Measurements from ENCODE around the gene GALNT8. TPM values are rescaled to one million over a fixed set of nuclear protein-coding genes. Genes with fewer than 3 reads are reported as not detected.
"Not testable (repeated sequence)": the region's sequence is repeated elsewhere in the genome, so short reads cannot be mapped to it uniquely, and the experiment has no call there.

GALNT8 gene
- total RNA-seq, 6 experiments from 2014 or later = not detected

GRCh38 chr12:4743046-4743445 is 22.8 kb downstream of the GALNT8 start:
- Mint-ChIP-seq H3K4me1 (ENCODE audit: low read depth) (no peaks in the 10 kb centered on the region), H3K4me3 (no peak overlapping the region), H3K36me3 (ENCODE audit: low read depth) (no peaks in the 10 kb centered on the region), H3K9me3 (no peaks in the 10 kb centered on the region), H3K27ac (no peak overlapping the region), H3K27me3 (ENCODE audit: insufficient read depth) (peaks cover 11% of the 10 kb centered on the region)
- no peak for TF ChIP-seq CTCF (IDR thresholded peaks at IDR 0.05)
- no peak for DNase-seq

DNA sequence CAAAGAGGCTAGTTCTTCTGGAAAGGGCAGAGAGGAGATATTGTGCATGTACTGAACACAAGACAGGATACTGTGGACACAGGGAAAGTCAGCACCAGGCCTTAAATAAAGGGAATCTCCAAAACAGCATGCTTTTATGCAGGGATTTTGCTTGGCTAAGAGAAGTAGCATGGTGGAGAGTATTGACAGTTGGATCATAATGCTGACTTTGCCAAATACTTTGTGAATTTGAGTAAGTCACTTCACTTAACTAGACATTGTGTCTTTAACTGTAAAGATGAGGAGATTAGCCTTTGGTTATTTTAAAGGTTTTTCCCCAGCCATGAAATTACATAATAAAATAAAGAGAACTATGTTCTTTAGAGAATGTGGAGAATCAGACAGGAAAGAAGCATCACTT is 24.5 kb downstream of the GALNT8 start:
- H3K27ac Mint-ChIP-seq = no peak overlapping the region
- no peaks in the 10 kb centered on the region for H3K9me3 Mint-ChIP-seq
- H3K4me1 Mint-ChIP-seq (ENCODE audit: low read depth) = no peaks in the 10 kb centered on the region
- no peak for TF ChIP-seq CTCF (IDR thresholded peaks at IDR 0.05)
- H3K4me3 Mint-ChIP-seq = no peak overlapping the region
- H3K27me3 Mint-ChIP-seq (ENCODE audit: insufficient read depth) = peaks cover 10% of the 10 kb centered on the region
- DNase-seq = no peak
- no peaks in the 10 kb centered on the region for H3K36me3 Mint-ChIP-seq (ENCODE audit: low read depth)

DNA sequence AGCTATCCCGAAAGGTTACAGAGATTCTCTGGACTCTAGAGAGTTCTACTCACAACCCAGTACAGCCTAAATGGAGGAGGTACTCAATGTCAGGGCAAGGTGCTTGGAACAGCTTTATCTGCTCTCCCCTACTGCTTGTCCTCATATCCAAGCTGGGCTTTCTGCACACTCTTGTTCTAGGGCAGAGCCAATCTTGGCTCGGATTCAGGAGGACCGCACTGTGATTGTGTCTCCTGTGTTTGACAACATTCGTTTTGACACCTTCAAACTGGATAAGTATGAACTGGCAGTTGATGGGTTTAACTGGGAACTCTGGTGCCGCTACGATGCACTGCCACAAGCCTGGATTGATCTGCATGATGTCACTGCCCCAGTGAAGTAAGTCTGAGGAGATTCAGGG is 25.0 kb downstream of the GALNT8 start:
- H3K4me1 Mint-ChIP-seq (ENCODE audit: low read depth) = no peaks in the 10 kb centered on the region
- H3K27ac Mint-ChIP-seq = no peak overlapping the region
- no peaks in the 10 kb centered on the region for H3K9me3 Mint-ChIP-seq
- no peak overlapping the region for H3K4me3 Mint-ChIP-seq
- peaks cover 5% of the 10 kb centered on the region for H3K27me3 Mint-ChIP-seq (ENCODE audit: insufficient read depth)
- DNase-seq = no peak
- TF ChIP-seq CTCF (IDR thresholded peaks at IDR 0.05) = no peak
- no peaks in the 10 kb centered on the region for H3K36me3 Mint-ChIP-seq (ENCODE audit: low read depth)

- not testable (repeated sequence) for H3K27me3 Mint-ChIP-seq (ENCODE audit: insufficient read depth); H3K36me3 Mint-ChIP-seq (ENCODE audit: low read depth); H3K9me3 Mint-ChIP-seq; H3K4me3 Mint-ChIP-seq; H3K4me1 Mint-ChIP-seq (ENCODE audit: low read depth); H3K27ac Mint-ChIP-seq; DNase-seq
Observed at GRCh38 chr12:4751654-4752053, 31.5 kb downstream of the GALNT8 start.

- no peak overlapping the region for H3K27ac Mint-ChIP-seq
- H3K36me3 Mint-ChIP-seq (ENCODE audit: low read depth) = no peaks in the 10 kb centered on the region
- no peaks in the 10 kb centered on the region for H3K9me3 Mint-ChIP-seq
- no peaks in the 10 kb centered on the region for H3K4me1 Mint-ChIP-seq (ENCODE audit: low read depth)
- TF ChIP-seq CTCF (IDR thresholded peaks at IDR 0.05) = no peak
- peaks cover 2% of the 10 kb centered on the region for H3K27me3 Mint-ChIP-seq (ENCODE audit: insufficient read depth)
- no peak overlapping the region for H3K4me3 Mint-ChIP-seq
- DNase-seq = no peak
Observed at GRCh38 chr12:4762773-4763172, 42.6 kb downstream of the GALNT8 start.

GRCh38 chr12:4763549-4763948 is 43.3 kb downstream of the GALNT8 start:
- no peaks in the 10 kb centered on the region for H3K4me1 Mint-ChIP-seq (ENCODE audit: low read depth)
- no peaks in the 10 kb centered on the region for H3K9me3 Mint-ChIP-seq
- no peak for TF ChIP-seq CTCF (IDR thresholded peaks at IDR 0.05)
- DNase-seq = no peak
- no peak overlapping the region for H3K27ac Mint-ChIP-seq
- H3K36me3 Mint-ChIP-seq (ENCODE audit: low read depth) = no peaks in the 10 kb centered on the region
- peaks cover 2% of the 10 kb centered on the region for H3K27me3 Mint-ChIP-seq (ENCODE audit: insufficient read depth)
- no peak overlapping the region for H3K4me3 Mint-ChIP-seq

Data from HFFc6 (cell line).